ENCODE data around the gene SPATS2L. TPM values are rescaled to one million over a fixed set of nuclear protein-coding genes. Genes with fewer than 3 reads are reported as not detected.

Gene SPATS2L
- total RNA-seq, 1 experiment from 2014 or later, result 112 TPM

- Mint-ChIP-seq H3K9me3 (no peaks in the 10 kb centered on the region), H3K27ac (peak overlapping the region; percentile 60; the same call in 1 of the 2 replicates), H3K27me3 (ENCODE audit: low read depth) (no peaks in the 10 kb centered on the region), H3K36me3 (peaks cover 21% of the 10 kb centered on the region), H3K4me1 (peaks cover 21% of the 10 kb centered on the region), H3K4me3 (no peak overlapping the region)
- ChIA-PET CTCF (no interaction called here), POLR2A (no interaction called here)
- TF ChIP-seq GRHL2 (CRISPR knock-in tag; IDR thresholded peaks at IDR 0.05; ENCODE audit: insufficient replicate concordance, severe bottlenecking) (no peak), GABPB1 (CRISPR knock-in tag; IDR thresholded peaks at IDR 0.05) (no peak), NFE2L1 (CRISPR knock-in tag; IDR thresholded peaks at IDR 0.05) (no peak), ZNF423 (CRISPR knock-in tag; IDR thresholded peaks at IDR 0.05) (no peak), TP53 (CRISPR knock-in tag; IDR thresholded peaks at IDR 0.05) (no peak), NFATC4 (CRISPR knock-in tag; IDR thresholded peaks at IDR 0.05) (no peak), FOXK1 (CRISPR knock-in tag; IDR thresholded peaks at IDR 0.05) (no peak), KAT7 (CRISPR knock-in tag; IDR thresholded peaks at IDR 0.05; ENCODE audit: borderline replicate concordance) (no peak), IRF2 (CRISPR knock-in tag; IDR thresholded peaks at IDR 0.05; ENCODE audit: borderline replicate concordance, low read depth) (no peak), CREB1 (CRISPR knock-in tag; IDR thresholded peaks at IDR 0.05) (no peak), TEAD1 (CRISPR knock-in tag; IDR thresholded peaks at IDR 0.05) (no peak), NR3C1 (CRISPR knock-in tag; conservative IDR thresholded peaks at IDR 0.05; ENCODE audit: low read depth) (no peak), NR2C2 (CRISPR knock-in tag; IDR thresholded peaks at IDR 0.05) (no peak), GTF2I (CRISPR knock-in tag; conservative IDR thresholded peaks at IDR 0.05) (no peak), ZNF263 (CRISPR knock-in tag; IDR thresholded peaks at IDR 0.05; ENCODE audit: low read depth) (no peak)
- TF ChIP-seq, protein P1, sequence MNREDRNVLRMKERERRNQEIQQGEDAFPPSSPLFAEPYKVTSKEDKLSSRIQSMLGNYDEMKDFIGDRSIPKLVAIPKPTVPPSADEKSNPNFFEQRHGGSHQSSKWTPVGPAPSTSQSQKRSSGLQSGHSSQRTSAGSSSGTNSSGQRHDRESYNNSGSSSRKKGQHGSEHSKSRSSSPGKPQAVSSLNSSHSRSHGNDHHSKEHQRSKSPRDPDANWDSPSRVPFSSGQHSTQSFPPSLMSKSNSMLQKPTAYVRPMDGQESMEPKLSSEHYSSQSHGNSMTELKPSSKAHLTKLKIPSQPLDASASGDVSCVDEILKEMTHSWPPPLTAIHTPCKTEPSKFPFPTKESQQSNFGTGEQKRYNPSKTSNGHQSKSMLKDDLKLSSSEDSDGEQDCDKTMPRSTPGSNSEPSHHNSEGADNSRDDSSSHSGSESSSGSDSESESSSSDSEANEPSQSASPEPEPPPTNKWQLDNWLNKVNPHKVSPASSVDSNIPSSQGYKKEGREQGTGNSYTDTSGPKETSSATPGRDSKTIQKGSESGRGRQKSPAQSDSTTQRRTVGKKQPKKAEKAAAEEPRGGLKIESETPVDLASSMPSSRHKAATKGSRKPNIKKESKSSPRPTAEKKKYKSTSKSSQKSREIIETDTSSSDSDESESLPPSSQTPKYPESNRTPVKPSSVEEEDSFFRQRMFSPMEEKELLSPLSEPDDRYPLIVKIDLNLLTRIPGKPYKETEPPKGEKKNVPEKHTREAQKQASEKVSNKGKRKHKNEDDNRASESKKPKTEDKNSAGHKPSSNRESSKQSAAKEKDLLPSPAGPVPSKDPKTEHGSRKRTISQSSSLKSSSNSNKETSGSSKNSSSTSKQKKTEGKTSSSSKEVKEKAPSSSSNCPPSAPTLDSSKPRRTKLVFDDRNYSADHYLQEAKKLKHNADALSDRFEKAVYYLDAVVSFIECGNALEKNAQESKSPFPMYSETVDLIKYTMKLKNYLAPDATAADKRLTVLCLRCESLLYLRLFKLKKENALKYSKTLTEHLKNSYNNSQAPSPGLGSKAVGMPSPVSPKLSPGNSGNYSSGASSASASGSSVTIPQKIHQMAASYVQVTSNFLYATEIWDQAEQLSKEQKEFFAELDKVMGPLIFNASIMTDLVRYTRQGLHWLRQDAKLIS (CRISPR knock-in tag; IDR thresholded peaks at IDR 0.05; ENCODE audit: borderline replicate concordance), result no peak
- TF ChIP-seq, protein P2, sequence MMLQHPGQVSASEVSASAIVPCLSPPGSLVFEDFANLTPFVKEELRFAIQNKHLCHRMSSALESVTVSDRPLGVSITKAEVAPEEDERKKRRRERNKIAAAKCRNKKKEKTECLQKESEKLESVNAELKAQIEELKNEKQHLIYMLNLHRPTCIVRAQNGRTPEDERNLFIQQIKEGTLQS (CRISPR knock-in tag; conservative IDR thresholded peaks at IDR 0.05), result no peak
- TF ChIP-seq, protein P3, sequence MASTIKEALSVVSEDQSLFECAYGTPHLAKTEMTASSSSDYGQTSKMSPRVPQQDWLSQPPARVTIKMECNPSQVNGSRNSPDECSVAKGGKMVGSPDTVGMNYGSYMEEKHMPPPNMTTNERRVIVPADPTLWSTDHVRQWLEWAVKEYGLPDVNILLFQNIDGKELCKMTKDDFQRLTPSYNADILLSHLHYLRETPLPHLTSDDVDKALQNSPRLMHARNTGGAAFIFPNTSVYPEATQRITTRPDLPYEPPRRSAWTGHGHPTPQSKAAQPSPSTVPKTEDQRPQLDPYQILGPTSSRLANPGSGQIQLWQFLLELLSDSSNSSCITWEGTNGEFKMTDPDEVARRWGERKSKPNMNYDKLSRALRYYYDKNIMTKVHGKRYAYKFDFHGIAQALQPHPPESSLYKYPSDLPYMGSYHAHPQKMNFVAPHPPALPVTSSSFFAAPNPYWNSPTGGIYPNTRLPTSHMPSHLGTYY (CRISPR knock-in tag; IDR thresholded peaks at IDR 0.05), result no peak
- TF ChIP-seq, protein P4, sequence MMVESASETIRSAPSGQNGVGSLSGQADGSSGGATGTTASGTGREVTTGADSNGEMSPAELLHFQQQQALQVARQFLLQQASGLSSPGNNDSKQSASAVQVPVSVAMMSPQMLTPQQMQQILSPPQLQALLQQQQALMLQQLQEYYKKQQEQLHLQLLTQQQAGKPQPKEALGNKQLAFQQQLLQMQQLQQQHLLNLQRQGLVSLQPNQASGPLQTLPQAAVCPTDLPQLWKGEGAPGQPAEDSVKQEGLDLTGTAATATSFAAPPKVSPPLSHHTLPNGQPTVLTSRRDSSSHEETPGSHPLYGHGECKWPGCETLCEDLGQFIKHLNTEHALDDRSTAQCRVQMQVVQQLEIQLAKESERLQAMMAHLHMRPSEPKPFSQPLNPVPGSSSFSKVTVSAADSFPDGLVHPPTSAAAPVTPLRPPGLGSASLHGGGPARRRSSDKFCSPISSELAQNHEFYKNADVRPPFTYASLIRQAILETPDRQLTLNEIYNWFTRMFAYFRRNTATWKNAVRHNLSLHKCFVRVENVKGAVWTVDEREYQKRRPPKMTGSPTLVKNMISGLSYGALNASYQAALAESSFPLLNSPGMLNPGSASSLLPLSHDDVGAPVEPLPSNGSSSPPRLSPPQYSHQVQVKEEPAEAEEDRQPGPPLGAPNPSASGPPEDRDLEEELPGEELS (CRISPR knock-in tag; IDR thresholded peaks at IDR 0.05), result no peak
- no peak for ATAC-seq
- no peak for DNase-seq (ENCODE audit: low spot score)
These were observed 120.3 kb downstream of the SPATS2L start for GRCh38 chr2:200426754-200427153.

DNA sequence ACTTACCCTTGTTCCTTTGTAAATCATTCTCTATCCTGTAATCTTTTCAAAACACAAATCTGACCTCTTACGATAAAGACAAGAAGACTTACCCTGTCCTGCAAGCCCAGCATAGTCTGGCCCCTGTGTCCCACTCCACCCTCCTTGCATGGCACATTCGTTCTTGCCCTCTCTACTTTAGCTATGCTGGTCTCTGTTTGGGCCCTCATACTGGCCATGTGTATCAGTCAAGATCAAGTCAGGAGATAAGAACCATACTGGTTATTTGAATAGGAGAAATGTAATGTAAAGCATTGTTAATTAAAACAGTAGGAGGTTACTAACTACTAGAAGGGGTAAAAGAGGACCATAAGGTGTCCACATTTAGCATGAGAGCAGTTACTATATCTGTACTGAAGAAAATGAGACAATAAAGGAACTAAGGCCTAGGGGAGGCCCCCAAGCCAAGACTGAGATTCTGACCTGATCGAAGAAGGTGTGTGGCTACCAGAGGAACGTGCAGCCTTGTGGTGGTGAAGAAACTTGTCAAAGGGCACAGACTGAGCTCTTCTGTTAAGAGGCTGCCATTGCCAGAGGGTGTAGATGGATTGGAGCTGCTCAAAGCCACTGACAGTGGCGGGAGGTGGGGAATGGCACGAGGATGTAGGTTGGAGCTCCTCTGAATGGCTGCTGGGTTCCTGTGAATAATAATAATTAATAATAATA lies 122.6 kb downstream of the SPATS2L start:
- Mint-ChIP-seq H3K27me3 (ENCODE audit: low read depth) (no peaks in the 10 kb centered on the region), H3K9me3 (no peaks in the 10 kb centered on the region), H3K36me3 (peaks cover 10% of the 10 kb centered on the region), H3K27ac (no peak overlapping the region), H3K4me3 (no peak overlapping the region), H3K4me1 (peaks cover 29% of the 10 kb centered on the region)
- ATAC-seq, result no peak; the same call in 1 of the 2 replicates
- ChIA-PET POLR2A (no interaction called here), CTCF (no interaction called here)
- no peak for DNase-seq (ENCODE audit: low spot score)
- TF ChIP-seq FOXK1 (CRISPR knock-in tag; IDR thresholded peaks at IDR 0.05) (no peak), GTF2I (CRISPR knock-in tag; conservative IDR thresholded peaks at IDR 0.05) (no peak)
- TF ChIP-seq, protein P5, sequence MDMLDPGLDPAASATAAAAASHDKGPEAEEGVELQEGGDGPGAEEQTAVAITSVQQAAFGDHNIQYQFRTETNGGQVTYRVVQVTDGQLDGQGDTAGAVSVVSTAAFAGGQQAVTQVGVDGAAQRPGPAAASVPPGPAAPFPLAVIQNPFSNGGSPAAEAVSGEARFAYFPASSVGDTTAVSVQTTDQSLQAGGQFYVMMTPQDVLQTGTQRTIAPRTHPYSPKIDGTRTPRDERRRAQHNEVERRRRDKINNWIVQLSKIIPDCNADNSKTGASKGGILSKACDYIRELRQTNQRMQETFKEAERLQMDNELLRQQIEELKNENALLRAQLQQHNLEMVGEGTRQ (CRISPR knock-in tag; IDR thresholded peaks at IDR 0.05), result no peak
- TF ChIP-seq, protein P6, sequence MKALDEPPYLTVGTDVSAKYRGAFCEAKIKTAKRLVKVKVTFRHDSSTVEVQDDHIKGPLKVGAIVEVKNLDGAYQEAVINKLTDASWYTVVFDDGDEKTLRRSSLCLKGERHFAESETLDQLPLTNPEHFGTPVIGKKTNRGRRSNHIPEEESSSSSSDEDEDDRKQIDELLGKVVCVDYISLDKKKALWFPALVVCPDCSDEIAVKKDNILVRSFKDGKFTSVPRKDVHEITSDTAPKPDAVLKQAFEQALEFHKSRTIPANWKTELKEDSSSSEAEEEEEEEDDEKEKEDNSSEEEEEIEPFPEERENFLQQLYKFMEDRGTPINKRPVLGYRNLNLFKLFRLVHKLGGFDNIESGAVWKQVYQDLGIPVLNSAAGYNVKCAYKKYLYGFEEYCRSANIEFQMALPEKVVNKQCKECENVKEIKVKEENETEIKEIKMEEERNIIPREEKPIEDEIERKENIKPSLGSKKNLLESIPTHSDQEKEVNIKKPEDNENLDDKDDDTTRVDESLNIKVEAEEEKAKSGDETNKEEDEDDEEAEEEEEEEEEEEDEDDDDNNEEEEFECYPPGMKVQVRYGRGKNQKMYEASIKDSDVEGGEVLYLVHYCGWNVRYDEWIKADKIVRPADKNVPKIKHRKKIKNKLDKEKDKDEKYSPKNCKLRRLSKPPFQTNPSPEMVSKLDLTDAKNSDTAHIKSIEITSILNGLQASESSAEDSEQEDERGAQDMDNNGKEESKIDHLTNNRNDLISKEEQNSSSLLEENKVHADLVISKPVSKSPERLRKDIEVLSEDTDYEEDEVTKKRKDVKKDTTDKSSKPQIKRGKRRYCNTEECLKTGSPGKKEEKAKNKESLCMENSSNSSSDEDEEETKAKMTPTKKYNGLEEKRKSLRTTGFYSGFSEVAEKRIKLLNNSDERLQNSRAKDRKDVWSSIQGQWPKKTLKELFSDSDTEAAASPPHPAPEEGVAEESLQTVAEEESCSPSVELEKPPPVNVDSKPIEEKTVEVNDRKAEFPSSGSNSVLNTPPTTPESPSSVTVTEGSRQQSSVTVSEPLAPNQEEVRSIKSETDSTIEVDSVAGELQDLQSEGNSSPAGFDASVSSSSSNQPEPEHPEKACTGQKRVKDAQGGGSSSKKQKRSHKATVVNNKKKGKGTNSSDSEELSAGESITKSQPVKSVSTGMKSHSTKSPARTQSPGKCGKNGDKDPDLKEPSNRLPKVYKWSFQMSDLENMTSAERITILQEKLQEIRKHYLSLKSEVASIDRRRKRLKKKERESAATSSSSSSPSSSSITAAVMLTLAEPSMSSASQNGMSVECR (CRISPR knock-in tag; IDR thresholded peaks at IDR 0.05; ENCODE audit: borderline replicate concordance), result no peak
